ENCODE measurements around the gene HYAL4.
"Not testable (repeated sequence)": the region's sequence is repeated elsewhere in the genome, so short reads cannot be mapped to it uniquely, and the experiment has no call there.

Gene HYAL4

GRCh38 chr7:123844712-123845219 is at the start of gene HYAL4:
Gene HYAL4, plus strand, starts transcription at chr7:123845169. Its CDS starts 23,105 bp downstream, at chr7:123868274.
- no peak for DNase-seq

GRCh38 chr7:123795917-123796316 is 49.1 kb upstream of the HYAL4 start:
- DNase-seq, result no peak

GRCh38 chr7:123796568-123796967 is 48.4 kb upstream of the HYAL4 start:
- no peak for DNase-seq

GRCh38 chr7:123797673-123798531 is 47.1 kb upstream of the HYAL4 start:
- no peak for DNase-seq

GRCh38 chr7:123798532-123799188 is 46.3 kb upstream of the HYAL4 start:
- DNase-seq, result no peak

- DNase-seq, result no peak
These were observed 42.7 kb upstream of the HYAL4 start for GRCh38 chr7:123802249-123802648.

- DNase-seq, result no peak
These were observed 39.7 kb upstream of the HYAL4 start for GRCh38 chr7:123805287-123805686.

GRCh38 chr7:123809471-123809870 is 35.5 kb upstream of the HYAL4 start:
- no peak for DNase-seq

- no peak for DNase-seq
These were observed 33.9 kb upstream of the HYAL4 start for GRCh38 chr7:123811056-123811455.

GRCh38 chr7:123816916-123817315 is 28.1 kb upstream of the HYAL4 start:
- DNase-seq, result no peak

- DNase-seq, result no peak
These were observed 26.0 kb upstream of the HYAL4 start for GRCh38 chr7:123819001-123819400.

DNA sequence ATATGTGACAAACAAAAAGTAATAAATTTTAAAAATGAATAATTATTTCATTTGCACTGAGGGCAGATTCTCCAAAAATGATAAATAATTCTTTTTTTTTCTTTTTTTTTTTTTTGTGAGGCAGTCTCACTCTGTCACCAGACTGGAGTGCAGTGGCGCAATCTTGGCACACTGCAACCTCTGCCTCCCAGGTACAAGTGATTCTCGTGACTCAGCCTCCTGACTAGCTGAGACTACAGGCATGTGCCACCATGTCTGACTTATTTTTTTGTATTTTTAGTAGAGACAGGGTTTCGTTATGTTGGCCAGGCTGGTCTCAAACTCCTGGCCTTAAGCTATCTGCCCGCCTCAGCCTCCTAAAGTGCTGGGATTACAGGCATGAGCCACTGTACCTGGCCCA is 25.2 kb upstream of the HYAL4 start:
- not testable (repeated sequence) for DNase-seq

DNA sequence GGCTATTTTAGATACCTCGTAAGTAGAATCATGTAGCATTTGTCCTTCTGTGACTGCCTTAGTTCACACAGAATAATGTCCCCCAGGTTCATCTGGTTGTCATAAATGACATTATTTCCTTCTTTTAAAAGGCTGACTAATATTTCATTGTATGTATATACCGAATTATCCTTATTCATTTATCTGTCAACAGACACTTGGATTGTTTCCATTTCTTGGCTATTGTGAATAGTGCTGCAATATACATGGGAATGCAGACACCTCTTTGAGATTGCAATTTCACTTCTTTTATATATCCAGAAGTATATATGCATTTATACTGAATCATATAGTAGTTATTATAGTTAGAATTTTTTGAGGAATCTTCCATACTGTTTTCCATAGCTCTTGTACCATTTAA is 24.1 kb upstream of the HYAL4 start:
- no peak for DNase-seq

DNA sequence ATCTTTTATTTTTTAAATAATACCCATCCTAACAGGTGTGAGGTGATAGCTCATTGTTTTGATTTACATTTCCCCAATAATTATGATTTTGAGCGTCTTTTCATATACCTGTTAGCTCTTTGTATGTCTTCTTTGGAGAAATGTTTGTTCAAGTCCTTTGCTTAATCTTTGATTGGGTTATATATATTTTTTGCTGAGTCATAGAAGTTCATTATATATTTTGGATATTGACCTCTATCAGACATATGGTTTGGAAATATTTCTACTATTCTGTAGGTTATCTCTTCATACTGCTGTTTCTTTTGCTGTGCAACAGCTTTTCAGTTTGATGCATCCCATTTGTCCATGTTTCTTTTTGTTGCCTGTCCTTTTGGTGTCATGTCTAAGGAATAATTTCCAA is 23.6 kb upstream of the HYAL4 start:
- DNase-seq, result no peak

DNA sequence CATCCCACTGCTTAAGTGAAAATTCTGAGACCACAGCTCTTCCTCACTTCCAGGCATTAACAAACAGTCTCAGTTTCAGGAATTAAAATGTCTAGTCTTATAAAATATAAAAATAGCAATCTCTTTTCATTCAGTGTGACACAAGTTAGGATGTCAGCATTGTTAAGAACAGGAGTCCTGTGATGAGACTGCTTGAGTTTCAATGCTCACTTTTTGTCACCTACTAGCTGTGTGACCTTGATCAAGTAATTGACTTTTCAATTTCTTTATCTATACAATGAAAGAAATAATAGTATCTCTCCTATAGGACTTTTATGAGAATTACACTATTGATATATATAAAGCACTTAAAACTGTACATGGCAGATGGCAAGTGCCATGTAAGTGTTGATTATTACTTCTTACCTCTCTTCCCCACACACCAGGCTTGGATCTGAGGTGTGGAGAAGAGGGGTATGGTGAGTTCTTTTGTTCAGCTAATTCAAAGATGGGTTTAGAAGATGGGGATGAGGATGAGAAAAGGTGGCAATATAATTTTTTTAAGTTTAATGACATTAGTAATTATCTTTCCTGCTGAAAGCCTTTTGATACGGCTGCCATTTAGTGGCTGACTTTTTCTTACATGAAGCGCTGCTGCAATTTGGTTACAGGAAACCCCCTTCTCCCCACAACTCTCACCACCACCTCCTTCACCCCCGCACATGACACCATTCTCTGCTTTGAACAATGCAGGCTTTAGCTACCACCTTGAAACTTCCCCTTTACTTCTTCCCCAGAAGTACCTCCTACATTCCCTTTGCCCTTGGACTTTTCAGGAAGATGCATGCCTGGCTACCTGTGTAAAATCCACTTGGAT is 20.8 kb upstream of the HYAL4 start:
- DNase-seq, result no peak

DNA sequence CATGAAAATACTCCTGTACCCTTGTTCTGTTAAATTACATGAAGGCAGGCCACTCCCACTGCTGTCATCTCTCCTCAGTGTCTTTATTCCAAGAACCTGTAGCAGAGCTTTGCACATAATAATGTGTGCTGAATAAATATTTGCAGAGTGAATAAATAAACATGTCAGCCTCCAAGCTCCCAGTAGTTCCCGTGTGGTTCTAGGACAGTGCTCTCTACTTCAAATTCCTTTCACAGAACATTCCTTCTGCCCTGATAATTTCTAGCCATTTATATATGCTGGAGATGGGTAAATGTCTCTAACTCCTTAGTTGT is 20.3 kb upstream of the HYAL4 start:
- no peak for DNase-seq

DNA sequence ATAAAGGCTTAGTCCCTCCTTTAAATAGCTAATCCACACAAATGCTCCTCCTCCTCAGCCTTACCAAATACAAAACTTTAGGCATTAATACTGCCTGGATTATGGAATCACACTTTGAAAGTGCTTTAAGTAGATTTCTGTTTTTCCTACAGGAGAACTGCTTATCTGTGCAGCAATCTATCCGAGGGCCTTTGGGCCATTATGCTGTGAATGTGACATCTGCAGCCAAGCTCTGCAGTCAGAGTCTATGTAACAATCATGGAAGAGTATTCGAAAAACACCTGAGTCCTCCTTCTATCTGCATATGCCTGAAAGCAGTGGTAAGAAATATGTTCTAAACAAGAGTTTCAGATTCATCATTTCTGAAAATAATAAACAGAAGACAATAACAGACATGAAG is 16.2 kb upstream of the HYAL4 start:
- no peak for DNase-seq

GRCh38 chr7:123836656-123837055 is 8.3 kb upstream of the HYAL4 start:
- no peak for DNase-seq

- DNase-seq, result not testable (repeated sequence)
These were observed 5.9 kb upstream of the HYAL4 start for GRCh38 chr7:123839106-123839505.

GRCh38 chr7:123844142-123844541 is 827 bp upstream of the HYAL4 start:
- not testable (repeated sequence) for DNase-seq

DNA sequence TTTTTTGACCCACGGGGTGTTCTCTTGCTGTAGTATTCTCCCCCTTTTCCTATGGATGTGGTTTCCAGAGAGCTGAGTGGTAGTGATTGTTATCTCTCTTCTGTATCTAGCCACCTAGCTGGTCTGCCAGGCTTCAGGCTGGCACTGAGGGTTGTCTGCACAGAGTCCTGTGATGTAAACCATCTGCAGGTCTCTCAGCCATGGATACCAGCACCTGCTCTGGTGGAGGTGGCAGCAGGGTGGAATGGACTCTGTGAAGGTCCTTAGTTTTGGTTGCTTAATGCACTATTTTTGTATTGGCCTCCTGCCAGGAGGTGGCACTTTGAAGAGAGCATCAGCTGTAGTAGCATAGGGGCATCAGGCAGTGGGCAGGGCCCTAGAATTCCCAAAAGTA is 851 bp downstream of the HYAL4 start:
- no peak for DNase-seq

DNA sequence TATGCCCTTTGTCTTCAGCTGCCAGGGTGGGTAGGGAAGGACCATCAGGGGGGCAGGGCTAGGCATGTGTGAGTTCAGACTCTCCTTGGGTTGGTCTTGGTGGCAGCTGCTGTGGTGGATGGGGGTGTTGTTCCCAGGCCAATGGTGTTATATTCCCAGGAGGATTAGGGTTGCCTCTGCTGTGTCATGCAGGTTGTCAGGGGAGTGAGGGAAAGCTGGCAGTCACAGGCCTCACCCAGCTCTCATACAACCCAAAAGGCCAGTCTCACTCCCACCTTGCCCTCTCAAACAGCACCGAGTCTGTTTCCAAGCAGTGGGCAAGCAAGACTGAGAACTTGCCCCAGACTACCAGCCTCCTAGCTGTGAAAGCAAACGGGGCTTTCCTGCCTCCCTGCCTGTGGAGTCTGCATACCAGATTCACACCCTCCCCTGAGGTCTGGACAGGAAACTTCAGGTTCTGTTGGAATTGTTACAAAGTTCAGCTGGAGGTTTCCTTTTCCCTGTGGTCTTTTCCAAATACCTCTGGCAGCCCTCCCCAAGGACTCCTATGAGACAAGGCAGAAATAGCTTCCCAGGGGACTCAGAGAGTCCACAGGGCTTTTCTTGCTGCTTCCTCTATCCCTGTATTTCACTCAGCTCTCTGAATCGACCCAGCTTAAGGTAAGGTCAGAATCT is 1.4 kb downstream of the HYAL4 start:
- no peak for DNase-seq

DNA sequence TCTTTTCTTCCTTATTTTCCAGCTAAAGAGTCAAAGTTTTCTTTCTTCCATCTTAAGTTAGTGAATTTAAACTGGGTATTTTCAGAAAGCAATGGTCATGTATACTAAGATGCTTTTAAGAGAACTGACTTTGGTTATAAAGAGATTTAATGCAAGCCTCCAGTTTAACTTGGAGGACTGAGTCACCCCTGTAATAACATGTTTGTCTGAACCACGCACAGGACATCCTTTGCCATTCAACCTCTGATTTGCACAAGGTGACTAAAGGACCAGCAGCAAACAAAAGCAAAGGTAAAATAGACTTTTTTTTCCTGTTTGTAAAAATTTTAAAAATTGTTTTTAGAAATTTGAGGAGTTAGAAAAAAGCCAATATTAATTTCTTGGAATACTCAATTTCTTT is 2.9 kb downstream of the HYAL4 start:
- DNase-seq, result no peak
